SK-N-SH (cell line): ENCODE data around the gene CHI3L2. TPM values are rescaled to one million over a fixed set of nuclear protein-coding genes. Genes with fewer than 3 reads are reported as not detected.

ENCODE experiments used
- CTCF ChIA-PET: fragments of 300-600, 350-600 bp; formaldehyde crosslinking; extraction: SDS; loops from one replicate; lab custom pipeline; 2021; lab: Yijun Ruan, JAX
- POLR2A ChIA-PET: fragments of 350-600 bp; sonication (Branson Sonifier 250); formaldehyde crosslinking; extraction: SDS; loops from one replicate; lab custom pipeline; 2020; ENCODE audit warnings: antibody characterized with exemption, inconsistent platforms; lab: Yijun Ruan, JAX
- DNase-seq: peaks from one replicate; pipeline ENCODE4 v3.0.0; 2012
- H2AFZ ChIP-seq: fragments of 200-600 bp; sonication (generic); 2 replicates; pipeline ENCODE4 v1.8.1; 2016; ENCODE audit warnings: antibody characterized with exemption, mild to moderate bottlenecking, low read depth
- H3F3A ChIP-seq: fragments of 200-600 bp; sonication (generic); replicated peaks from 2 replicates; pipeline ENCODE3; 2016; ENCODE audit warnings: antibody characterized with exemption, mild to moderate bottlenecking; ENCODE audit not compliant: insufficient read depth
- H3K27ac ChIP-seq, 2 experiments: fragments of 200-500 bp in 1 of 2; fragments of 200-600 bp in 1 of 2; sonication (Bioruptor generic) in 1 of 2; sonication (generic), shearing (Covaris generic) in 1 of 2; 2 replicates each; pipeline versions ENCODE4 v1.5.1 to v1.6.1; 2014 to 2016; ENCODE audit warnings: low read depth in 2 of 2, inconsistent platforms in 1 of 2, low read length in 1 of 2, mild to moderate bottlenecking in 1 of 2, mixed read lengths in 1 of 2
- H3K27me3 ChIP-seq: fragments of 200-600 bp; sonication (generic), shearing (Covaris generic); 2 replicates; pipeline ENCODE4 v1.6.1; 2016; ENCODE audit warnings: mixed run types; ENCODE audit not compliant: insufficient read depth
- H3K36me3 ChIP-seq, 2 experiments: fragments of 200-500 bp in 1 of 2; fragments of 200-600 bp in 1 of 2; sonication (Bioruptor generic) in 1 of 2; sonication (generic) in 1 of 2; replicated peaks in 1 of 2; 2 replicates each; pipeline versions ENCODE3 to v1.5.1; 2014 to 2016; ENCODE audit warnings: low read length in 1 of 2, mild to moderate bottlenecking in 1 of 2; ENCODE audit not compliant: insufficient read depth in 2 of 2, control insufficient read depth in 1 of 2
- H3K4me1 ChIP-seq, 2 experiments: fragments of 200-500 bp in 1 of 2; fragments of 200-600 bp in 1 of 2; sonication (Bioruptor generic) in 1 of 2; sonication (generic), shearing (Covaris generic) in 1 of 2; 2 replicates each; pipeline versions ENCODE4 v1.5.1 to v1.6.1; 2014 to 2016; ENCODE audit warnings: low read depth in 1 of 2, low read length in 1 of 2, mixed run types in 1 of 2; ENCODE audit not compliant: insufficient read depth in 2 of 2, control insufficient read depth in 1 of 2
- H3K4me2 ChIP-seq: fragments of 200-600 bp; sonication (generic), shearing (Covaris generic); 2 replicates; pipeline ENCODE4 v1.6.1; 2017; ENCODE audit warnings: mixed run types
- H3K4me3 ChIP-seq, 2 experiments: fragments of 200-500 bp in 1 of 2; fragments of 200-600 bp in 1 of 2; sonication (Bioruptor generic) in 1 of 2; sonication (generic), shearing (Covaris generic) in 1 of 2; 2 replicates each; pipeline versions ENCODE4 v1.5.1 to v1.8.1; 2014 to 2016; ENCODE audit warnings: low read depth in 2 of 2, inconsistent platforms in 1 of 2, low read length in 1 of 2, mild to moderate bottlenecking in 1 of 2, mixed read lengths in 1 of 2, moderate library complexity in 1 of 2
- H3K79me2 ChIP-seq: fragments of 200-600 bp; sonication (generic); 2 replicates; pipeline ENCODE4 v1.8.1; 2017; ENCODE audit warnings: mild to moderate bottlenecking; ENCODE audit not compliant: insufficient read depth
- H3K9ac ChIP-seq: fragments of 200-600 bp; sonication (generic); 2 replicates; pipeline ENCODE4 v1.6.1; 2017; ENCODE audit warnings: mixed run types
- H3K9me2 ChIP-seq: fragments of 200-600 bp; sonication (generic); 2 replicates; pipeline ENCODE4 v1.6.1; 2017; ENCODE audit warnings: mixed run types
- H3K9me3 ChIP-seq: fragments of 200-600 bp; sonication (generic); 2 replicates; pipeline ENCODE4 v1.6.1; 2017; ENCODE audit warnings: mixed run types, mild to moderate bottlenecking, moderate library complexity
- H4K20me1 ChIP-seq: fragments of 200-600 bp; sonication (generic); 2 replicates; pipeline ENCODE4 v1.6.1; 2017; ENCODE audit warnings: mild to moderate bottlenecking, mixed run types; ENCODE audit not compliant: insufficient read depth
- CTCF ChIP-seq: fragments of 200-600 bp; sonication (generic); IDR thresholded peaks from 2 replicates; pipeline ENCODE4 v1.6.1; 2017; ENCODE audit warnings: antibody characterized with exemption, mild to moderate bottlenecking, moderate library complexity
- EP300 ChIP-seq, 2 experiments: IDR thresholded peaks; 2 replicates each; pipeline versions ENCODE4 v1.4.0 to v1.6.1; 2012; ENCODE audit warnings: borderline replicate concordance in 1 of 2, low read depth in 1 of 2, low read length in 1 of 2
- FOSL2 ChIP-seq: IDR thresholded peaks from 2 replicates; pipeline ENCODE4 v1.4.0; 2012; ENCODE audit warnings: low read depth, mild to moderate bottlenecking, moderate library complexity, borderline replicate concordance
- IRF3 ChIP-seq: fragments of 150-350 bp; IDR thresholded peaks from 2 replicates; pipeline ENCODE4 v1.6.1; 2016; ENCODE audit warnings: mild to moderate bottlenecking, low read depth, low read length
- JUND ChIP-seq: IDR thresholded peaks from 2 replicates; pipeline ENCODE4 v1.4.0; 2012
- MAX ChIP-seq: IDR thresholded peaks from 2 replicates; pipeline ENCODE4 v1.4.0; 2012; ENCODE audit warnings: low read depth
- POLR2AphosphoS5 ChIP-seq: IDR thresholded peaks from 2 replicates; pipeline ENCODE4 v1.6.1; 2012; ENCODE audit warnings: low read depth, low read length
- REST ChIP-seq: IDR thresholded peaks from 2 replicates; pipeline ENCODE4 v1.6.1; 2012; ENCODE audit warnings: mild to moderate bottlenecking, low read depth, low read length, moderate library complexity
- RXRA ChIP-seq: IDR thresholded peaks from 2 replicates; pipeline ENCODE4 v1.4.0; 2012; ENCODE audit warnings: low read depth, mild to moderate bottlenecking, borderline replicate concordance
- TAF1 ChIP-seq: IDR thresholded peaks from 2 replicates; pipeline ENCODE4 v1.6.1; 2012; ENCODE audit warnings: low read depth, mild to moderate bottlenecking, low read length, moderate library complexity, borderline replicate concordance
- TCF12 ChIP-seq: IDR thresholded peaks from 2 replicates; pipeline ENCODE4 v1.4.0; 2012
- ZBTB33 ChIP-seq: IDR thresholded peaks from 2 replicates; pipeline ENCODE4 v1.4.0; 2012; ENCODE audit warnings: low read depth, borderline replicate concordance
- WGBS: methylation state at CpG from one replicate; pipeline ENCODE4 v1.1.6; 2017; ENCODE audit warnings: low lambda C conversion rate; 5-methylcytosine and 5-hydroxymethylcytosine counted together
- polyA plus RNA-seq, 3 experiments: library from polyadenylated mRNA; depleted of rRNA; stranded (reverse); fragments of >200 nt; gene quantifications; 2 replicates each; pipeline ENCODE4 v1.2.3, GENCODE V29; 2012

CHI3L2 gene
- polyA plus RNA-seq, 1 of the 3 experiments (the other 2 are of a cell fraction): 0.92 TPM

- H3K4me1 ChIP-seq: peaks cover 0 to 14% of the 10 kb centered on the region in 2 experiments; a peak in 2 of 4 replicates
- ChIA-PET CTCF (interaction anchor here (1.0 kb wide), 1 partner anchor 26 kb away, joined by 3 read pairs; no protein-coding TSS in a partner anchor), POLR2A (no interaction called here)
- no peaks in the 10 kb centered on the region for H3K9me3 ChIP-seq
- no peak overlapping the region for H3K4me3 ChIP-seq
- no peak overlapping the region for H3K4me2 ChIP-seq
- no peak overlapping the region for H3K9ac ChIP-seq
- H3K36me3 ChIP-seq: no peaks in the 10 kb centered on the region
- no peak overlapping the region for H2AFZ ChIP-seq
- H3K79me2 ChIP-seq: no peaks in the 10 kb centered on the region
- DNase-seq: no peak
- H4K20me1 ChIP-seq: no peaks in the 10 kb centered on the region
- peaks cover 11% of the 10 kb centered on the region for H3F3A ChIP-seq
- H3K9me2 ChIP-seq: no peaks in the 10 kb centered on the region
- no peaks in the 10 kb centered on the region for H3K27me3 ChIP-seq
- no peak for TF ChIP-seq RXRA
- no peak for TF ChIP-seq CTCF
- no peak for TF ChIP-seq JUND
- no peak for TF ChIP-seq TAF1
- TF ChIP-seq POLR2AphosphoS5: no peak
- no peak for TF ChIP-seq FOSL2
- TF ChIP-seq, all 33 proteins: peak for 0
- H3K27ac ChIP-seq: no peak overlapping the region
- WGBS: 60% methylated on average over 4 of the region's 4 CpGs
These were observed 32.4 kb upstream of the CHI3L2 start for GRCh38 chr1:111195002-111195684.

- TF ChIP-seq TCF12 (no peak), IRF3 (no peak), MAX (no peak), ZBTB33 (no peak), EP300 (IDR thresholded peaks at IDR 0.05; ENCODE audit: borderline replicate concordance in 1 of 2, low read depth in 1 of 2, low read length in 1 of 2) (no peak), REST (no peak)
- CTCF ChIA-PET: interaction anchor here (1.0 kb wide), 1 partner anchor 25 kb away, joined by 3 read pairs; no protein-coding TSS in a partner anchor
- 19% methylated on average over 2 of the region's 2 CpGs for WGBS
These were observed 31.3 kb upstream of the CHI3L2 start for GRCh38 chr1:111196213-111196612.

More at GRCh38 chr1:111196213-111196612, 31.3 kb upstream of the CHI3L2 start:
- H3K4me3 ChIP-seq: no peak overlapping the region
- no peaks in the 10 kb centered on the region for H3K27me3 ChIP-seq
- H3K9me3 ChIP-seq: no peaks in the 10 kb centered on the region
- no peaks in the 10 kb centered on the region for H3K79me2 ChIP-seq
- peaks cover 4% of the 10 kb centered on the region for H3F3A ChIP-seq
- POLR2A ChIA-PET: no interaction called here
- H3K4me2 ChIP-seq: no peak overlapping the region
- no peak overlapping the region for H2AFZ ChIP-seq
- no peaks in the 10 kb centered on the region for H4K20me1 ChIP-seq
- H3K9ac ChIP-seq: no peak overlapping the region
- no peaks in the 10 kb centered on the region for H3K36me3 ChIP-seq
- H3K27ac ChIP-seq: no peak overlapping the region
- no peaks in the 10 kb centered on the region for H3K9me2 ChIP-seq
- no peak for DNase-seq
- H3K4me1 ChIP-seq: peaks cover 0 to 6% of the 10 kb centered on the region in 2 experiments; a peak in 1 of 4 replicates
